ENCODE results near the gene RAB40C. TPM values are rescaled to one million over a fixed set of nuclear protein-coding genes. Genes with fewer than 3 reads are reported as not detected.

Gene RAB40C
- total and polyA plus RNA-seq, 10 of the 15 experiments (the other 5 are each of a cell fraction or from before 2014, with no cell fraction given), result 0.06 to 12.8 (median 4.6) TPM

DNA sequence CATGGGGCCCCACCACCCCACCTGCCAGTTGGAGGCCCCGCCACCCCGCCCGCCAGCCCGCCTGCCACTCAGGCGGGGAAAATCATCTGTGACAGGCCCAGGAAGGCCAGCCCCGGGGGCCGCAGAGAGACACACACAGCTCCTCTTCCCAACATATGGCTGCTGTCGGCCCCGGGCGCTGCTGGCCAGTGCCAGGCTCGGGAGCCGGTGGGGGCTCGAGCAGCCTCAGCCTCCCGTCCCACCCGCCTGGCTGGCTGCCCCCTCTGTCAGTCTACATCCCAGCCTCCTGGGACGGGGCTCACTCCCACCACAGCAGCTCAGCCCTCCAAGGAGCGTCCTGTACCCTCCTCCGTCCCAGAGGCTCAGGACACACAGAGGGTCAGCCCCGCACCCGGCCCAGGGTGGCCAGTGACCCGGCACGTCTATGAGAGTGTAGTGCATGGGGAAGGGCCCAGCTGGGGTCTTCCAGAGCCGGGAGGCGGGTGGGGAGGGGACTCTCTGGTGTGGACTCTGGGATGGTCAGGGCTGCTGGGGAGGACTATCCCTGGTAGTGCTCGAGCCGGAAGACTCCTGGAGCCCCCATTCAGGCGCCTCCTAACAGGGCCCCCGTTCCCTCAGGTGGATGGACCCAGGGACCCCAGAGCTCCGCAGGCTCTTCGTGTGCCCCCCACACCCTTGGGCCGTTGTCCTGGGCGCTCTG lies 33.2 kb upstream of the RAB40C start:
- 61% methylated on average over 29 of the region's 32 CpGs for WGBS (ENCODE audit: insufficient coverage, insufficient replicate concordance, low lambda C conversion rate, missing lambda C conversion rate)

More for the DNA sequence above, 33.2 kb upstream of the RAB40C start:
- H4K20me1 ChIP-seq (ENCODE audit: control insufficient read depth, insufficient read depth), result no peaks in the 10 kb centered on the region
- in situ Hi-C loops (cut with MboI) (no loop called here), intact Hi-C loops (cut with micrococcal nuclease; ENCODE audit: unreplicated experiment) (no loop called here)
- no peak overlapping the region for H3K4me2 ChIP-seq (ENCODE audit: control insufficient read depth, insufficient read depth)
- H3K4me3 ChIP-seq, result no peak overlapping the region
- DNase-seq (ENCODE audit: low read depth, low spot score) (no peak), FAIRE-seq (no peak), ATAC-seq (no peak)
- CTCF ChIA-PET, result no interaction called here
- RAD21 ChIA-PET (ENCODE audit: unreplicated experiment), result no interaction called here
- no peak overlapping the region for H3K9ac ChIP-seq (ENCODE audit: control insufficient read depth, insufficient read depth, low read length)
- no peak overlapping the region for H3K27ac ChIP-seq (ENCODE audit: control insufficient read depth, insufficient read depth)
- peaks cover 0 to 7% of the 10 kb centered on the region in 2 experiments; a peak in 2 of 4 replicates for H3K36me3 ChIP-seq (ENCODE audit: control insufficient read depth in 2 of 2, insufficient read depth in 2 of 2, low read length in 1 of 2)
- no TSS peak for BruUV-seq (replicated peaks)
- H3K4me1 ChIP-seq (ENCODE audit: control insufficient read depth, insufficient read depth, low read length), result no peaks in the 10 kb centered on the region
- SMC1A ChIA-PET (ENCODE audit: uncharacterized antibody, unreplicated experiment), result no interaction called here
- no peaks in the 10 kb centered on the region for H3K9me3 ChIP-seq (replicated peaks; ENCODE audit: control insufficient read depth, insufficient read depth, low read length)
- peaks cover 4 to 9% of the 10 kb centered on the region in 2 experiments; a peak in 2 of 4 replicates for H3K27me3 ChIP-seq (replicated peaks in 1 of 2; ENCODE audit: control insufficient read depth in 2 of 2, insufficient read depth in 2 of 2, low read length in 1 of 2)
- no peaks in the 10 kb centered on the region for H3K79me2 ChIP-seq (ENCODE audit: control insufficient read depth, insufficient read depth, low read length)
- no peak for TF ChIP-seq POLR2AphosphoS5 (IDR thresholded peaks at IDR 0.05; ENCODE audit: low read length)
- TF ChIP-seq, protein P1, sequence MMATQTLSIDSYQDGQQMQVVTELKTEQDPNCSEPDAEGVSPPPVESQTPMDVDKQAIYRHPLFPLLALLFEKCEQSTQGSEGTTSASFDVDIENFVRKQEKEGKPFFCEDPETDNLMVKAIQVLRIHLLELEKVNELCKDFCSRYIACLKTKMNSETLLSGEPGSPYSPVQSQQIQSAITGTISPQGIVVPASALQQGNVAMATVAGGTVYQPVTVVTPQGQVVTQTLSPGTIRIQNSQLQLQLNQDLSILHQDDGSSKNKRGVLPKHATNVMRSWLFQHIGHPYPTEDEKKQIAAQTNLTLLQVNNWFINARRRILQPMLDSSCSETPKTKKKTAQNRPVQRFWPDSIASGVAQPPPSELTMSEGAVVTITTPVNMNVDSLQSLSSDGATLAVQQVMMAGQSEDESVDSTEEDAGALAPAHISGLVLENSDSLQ (IDR thresholded peaks at IDR 0.05), result no peak
- no peak for TF ChIP-seq GATAD2B (conservative IDR thresholded peaks at IDR 0.05; ENCODE audit: low read depth)
- no peak for TF ChIP-seq DPF2 (IDR thresholded peaks at IDR 0.05)
- no peak for TF ChIP-seq MEF2B (IDR thresholded peaks at IDR 0.05; ENCODE audit: partially characterized antibody, poor library complexity, severe bottlenecking)
- no peak for TF ChIP-seq FOXK2 (IDR thresholded peaks at IDR 0.05)
- TF ChIP-seq, protein P2, sequence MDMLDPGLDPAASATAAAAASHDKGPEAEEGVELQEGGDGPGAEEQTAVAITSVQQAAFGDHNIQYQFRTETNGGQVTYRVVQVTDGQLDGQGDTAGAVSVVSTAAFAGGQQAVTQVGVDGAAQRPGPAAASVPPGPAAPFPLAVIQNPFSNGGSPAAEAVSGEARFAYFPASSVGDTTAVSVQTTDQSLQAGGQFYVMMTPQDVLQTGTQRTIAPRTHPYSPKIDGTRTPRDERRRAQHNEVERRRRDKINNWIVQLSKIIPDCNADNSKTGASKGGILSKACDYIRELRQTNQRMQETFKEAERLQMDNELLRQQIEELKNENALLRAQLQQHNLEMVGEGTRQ (IDR thresholded peaks at IDR 0.05; ENCODE audit: borderline replicate concordance, low read depth, low read length), result no peak
- TF ChIP-seq SMAD1 (IDR thresholded peaks at IDR 0.05; ENCODE audit: low read depth, partially characterized antibody), result no peak
- TF ChIP-seq USF1 (IDR thresholded peaks at IDR 0.05; ENCODE audit: borderline replicate concordance, extremely low read length, insufficient read depth, low read depth, low read length), result no peak
- no peak overlapping the region for H2AFZ ChIP-seq (ENCODE audit: control insufficient read depth, low read depth, low read length)
- POLR2A ChIA-PET, result no interaction called here
